ENCODE measurements around the gene IGSF21. TPM values are rescaled to one million over a fixed set of nuclear protein-coding genes. Genes with fewer than 3 reads are reported as not detected.

IGSF21 gene
- total and polyA plus RNA-seq, 2 of the 8 experiments (the other 6 are each of a cell fraction or from before 2014, with no cell fraction given), result 22.5 to 28.5 TPM

GRCh38 chr1:18426580-18426979, 319.0 kb downstream of the IGSF21 start:
- Histone ChIP-seq H2BK15ac (ENCODE audit: low read length) (peak overlapping the region; percentile 40; the same call in 1 of the 2 replicates), H4K8ac (ENCODE audit: extremely low read depth, insufficient read depth, low read length) (no peak overlapping the region), H3K4me3 (ENCODE audit: extremely low read depth in 1 of 4, insufficient read depth in 2 of 4, low read depth in 3 of 4, low read length in 4 of 4) (no peak overlapping the region), H3K4me1 (replicated peaks in 1 of 4; ENCODE audit: control insufficient read depth in 3 of 4, insufficient read depth in 4 of 4, low read length in 3 of 4) (no peaks in the 10 kb centered on the region; a peak in 1 of 7 replicates), H3K79me2 (ENCODE audit: control insufficient read depth in 1 of 2, insufficient read depth in 2 of 2, low read length in 2 of 2) (no peaks in the 10 kb centered on the region), H3K18ac (ENCODE audit: extremely low read depth, low read length) (no peak overlapping the region), H3K4ac (replicated peaks; ENCODE audit: insufficient read length, low read depth, low read length) (no peak overlapping the region), H2BK5ac (ENCODE audit: low read depth, low read length) (no peak overlapping the region), H2BK120ac (replicated peaks; ENCODE audit: low read depth, low read length) (no peak overlapping the region), H4K20me1 (replicated peaks in 1 of 2; ENCODE audit: control insufficient read depth in 1 of 2, insufficient read depth in 2 of 2, low read length in 2 of 2) (no peaks in the 10 kb centered on the region), H2AFZ (ENCODE audit: low read length) (no peak overlapping the region), H3K9ac (replicated peaks in 1 of 4; ENCODE audit: extremely low read depth in 1 of 4, low read depth in 3 of 4, low read length in 3 of 4) (no peak overlapping the region), H2BK20ac (ENCODE audit: low read length) (0 out of 2 replicates have a peak overlapping the region, but pooled peaks have one; percentile 55), H3K79me1 (ENCODE audit: low read depth, low read length) (no peaks in the 10 kb centered on the region), H3K56ac (replicated peaks; ENCODE audit: insufficient read length, low read depth, low read length) (no peak overlapping the region), H3K36me3 (ENCODE audit: control insufficient read depth in 2 of 4, insufficient read depth in 4 of 4, low read length in 3 of 4) (no peaks in the 10 kb centered on the region), H3K27me3 (replicated peaks in 1 of 4; ENCODE audit: control insufficient read depth in 3 of 4, extremely low read depth in 1 of 4, insufficient read depth in 3 of 4, low read length in 3 of 4) (no peaks in the 10 kb centered on the region), H3K23ac (ENCODE audit: insufficient read length) (no peak overlapping the region), H3K14ac (ENCODE audit: insufficient read length) (no peak overlapping the region), H4K5ac (ENCODE audit: insufficient read length, low read depth, low read length) (no peak overlapping the region), H3K4me2 (ENCODE audit: insufficient read depth in 1 of 2, low read depth in 2 of 2, low read length in 2 of 2) (no peak overlapping the region), H2AK5ac (ENCODE audit: low read depth, low read length) (peak overlapping the region; percentile 88; the same call in 1 of the 2 replicates), H3K27ac (ENCODE audit: low read depth, low read length) (no peak overlapping the region), H3K9me3 (ENCODE audit: insufficient read depth in 2 of 2, low read depth in 1 of 2, low read length in 1 of 2) (peaks cover 0 to 3% of the 10 kb centered on the region in 2 experiments; a peak in 1 of 4 replicates), H4K91ac (replicated peaks; ENCODE audit: insufficient read length, low read length) (no peak overlapping the region), H3K23me2 (ENCODE audit: low read depth, low read length) (no peaks in the 10 kb centered on the region), H2BK12ac (ENCODE audit: low read depth, low read length) (no peak overlapping the region; the same call in 1 of the 2 replicates)
- POLR2A ChIA-PET (ENCODE audit: partially characterized antibody), result no interaction called here
- no peak for FAIRE-seq
- DNase-seq (ENCODE audit: low read depth in 1 of 2, low spot score in 2 of 2), result no peak
- WGBS, 2 experiments (ENCODE audit: extremely low coverage in 1 of 2, insufficient coverage in 1 of 2, insufficient read length in 1 of 2, insufficient replicate concordance in 2 of 2, low coverage in 1 of 2, low lambda C conversion rate in 2 of 2, missing lambda C conversion rate in 1 of 2), result 95% methylated on average over 1 of the region's 1 CpG; no CpG with 5 or more reads in 1 of the 2 experiments
- CTCF ChIA-PET (ENCODE audit: partially characterized antibody), result interaction anchor here (1.0 to 2.4 kb wide), 3 partner anchors 9 to 61 kb away, joined by 3 to 5 read pairs (median 3); no protein-coding TSS in a partner anchor
- no peak for TF ChIP-seq POLR2A (IDR thresholded peaks at IDR 0.05; ENCODE audit: control extremely low read depth in 1 of 2, low read depth in 2 of 2, low read length in 2 of 2)
- no peak for TF ChIP-seq ATF2 (IDR thresholded peaks at IDR 0.05; ENCODE audit: low read length)
- TF ChIP-seq SIN3A (conservative IDR thresholded peaks at IDR 0.05 in 1 of 2, IDR thresholded peaks at IDR 0.05 in 1 of 2; ENCODE audit: low read depth in 1 of 2, low read length in 2 of 2), result no peak
- TF ChIP-seq KDM1A (IDR thresholded peaks at IDR 0.05; ENCODE audit: borderline replicate concordance, low read length), result no peak
- no peak for TF ChIP-seq ASH2L (IDR thresholded peaks at IDR 0.05; ENCODE audit: low read length)
- no peak for TF ChIP-seq PHF8 (conservative IDR thresholded peaks at IDR 0.05; ENCODE audit: low read depth, low read length)
- TF ChIP-seq TAF1 (IDR thresholded peaks at IDR 0.05; ENCODE audit: low read depth, low read length), result no peak
- TF ChIP-seq TCF12 (IDR thresholded peaks at IDR 0.05; ENCODE audit: low read depth, low read length), result no peak
- no peak for TF ChIP-seq SP1 (IDR thresholded peaks at IDR 0.05; ENCODE audit: low read depth, low read length)
- TF ChIP-seq CBX5 (IDR thresholded peaks at IDR 0.05; ENCODE audit: low read depth, low read length), result no peak
- TF ChIP-seq BACH1 (IDR thresholded peaks at IDR 0.05; ENCODE audit: low read length), result no peak
- no peak for TF ChIP-seq JUND (IDR thresholded peaks at IDR 0.05; ENCODE audit: low read length)
- no peak for TF ChIP-seq SIRT6 (IDR thresholded peaks at IDR 0.05; ENCODE audit: low read length)
- TF ChIP-seq EGR1 (IDR thresholded peaks at IDR 0.05; ENCODE audit: borderline replicate concordance, low read depth, low read length), result no peak
